HepG2 (cell line): ENCODE data around the gene CRYBA1. TPM values are rescaled to one million over a fixed set of nuclear protein-coding genes. Genes with fewer than 3 reads are reported as not detected.

Experiments
- ATAC-seq: fragments of 200-7000 bp; cut with Tn5 transposase; 3 replicates; pipeline ENCODE4 v1.9.1; 2020; ENCODE audit warnings: mild to moderate bottlenecking, moderate library complexity
- BruUV-seq: library from RNA; stranded (reverse); fragments of 400-500 nt; replicated peaks from 2 replicates; lab custom pipeline; 2021; lab: Mats Ljungman, UMichigan
- CTCF ChIA-PET: fragments of 300-600 bp; formaldehyde crosslinking; extraction: SDS; loops from one replicate; lab custom pipeline; 2021; ENCODE audit warnings: low total read pairs, inconsistent platforms, low intra/inter-chr PET ratio; lab: Yijun Ruan, JAX
- POLR2A ChIA-PET: fragments of 350-600 bp; sonication (Branson Sonifier 250); formaldehyde crosslinking; loops from one replicate; lab custom pipeline; 2020; ENCODE audit warnings: antibody characterized with exemption, inconsistent platforms; lab: Yijun Ruan, JAX
- DNase-seq: peaks from one replicate; pipeline ENCODE4 v3.0.0-alpha.2; 2015; ENCODE audit warnings: low spot score
- FAIRE-seq: peaks from 3 replicates; lab custom pipeline; 2011; peaks lifted over from hg19 to GRCh38; lab: Jason Lieb, UNC
- H2AFZ ChIP-seq: one replicate; pipeline ENCODE4 v1.6.1; 2011; ENCODE audit warnings: low read length, inconsistent platforms
- H3K27ac ChIP-seq: fragments of 300-600 bp; 3 replicates; pipeline ENCODE4 v1.8.0; 2011; ENCODE audit warnings: mixed run types, mild to moderate bottlenecking, mixed read lengths, low read length, inconsistent platforms; ENCODE audit not compliant: insufficient read depth; ENCODE audit errors: extremely low read length
- H3K27me3 ChIP-seq, 2 experiments: fragments of 200-600 bp in 1 of 2; 2 replicates in 1 of 2; 3 replicates in 1 of 2; pipeline versions ENCODE4 v1.6.0 to v1.8.0; 2011; ENCODE audit warnings: low read length in 2 of 2, mild to moderate bottlenecking in 2 of 2, moderate library complexity in 2 of 2, inconsistent platforms in 1 of 2; ENCODE audit not compliant: insufficient read depth in 2 of 2, control insufficient read depth in 1 of 2
- H3K36me3 ChIP-seq, 2 experiments: fragments of 200-600 bp in 1 of 2; replicated peaks in 1 of 2; 2 replicates in 1 of 2; 3 replicates in 1 of 2; pipeline versions ENCODE4 v1.5.1 to v1.8.0; 2011; ENCODE audit warnings: low read length in 2 of 2, inconsistent platforms in 1 of 2; ENCODE audit not compliant: insufficient read depth in 2 of 2, control insufficient read depth in 1 of 2
- H3K4me1 ChIP-seq: 2 replicates; pipeline ENCODE4 v1.5.1; 2012; ENCODE audit warnings: low read length, inconsistent platforms; ENCODE audit not compliant: insufficient read depth
- H3K4me2 ChIP-seq: 2 replicates; pipeline ENCODE4 v1.6.0; 2011; ENCODE audit warnings: low read depth, low read length, inconsistent platforms
- H3K4me3 ChIP-seq, 3 experiments: fragments of 200-600 bp in 1 of 3; sonication (generic), shearing (Covaris generic) in 1 of 3; replicated peaks in 1 of 3; 2 replicates each; pipeline ENCODE4 v1.5.1; 2011 to 2016; ENCODE audit warnings: low read length in 3 of 3, inconsistent platforms in 2 of 3, low read depth in 2 of 3, mild to moderate bottlenecking in 2 of 3, control low read depth in 1 of 3, mixed read lengths in 1 of 3; ENCODE audit not compliant: insufficient read depth in 1 of 3
- H3K79me2 ChIP-seq: one replicate; pipeline ENCODE4 v1.6.1; 2011; ENCODE audit warnings: low read length, inconsistent platforms; ENCODE audit not compliant: insufficient read depth
- H3K9ac ChIP-seq: 2 replicates; pipeline ENCODE4 v1.6.0; 2011; ENCODE audit warnings: mild to moderate bottlenecking, low read depth, low read length, inconsistent platforms; ENCODE audit not compliant: insufficient read depth
- H3K9me3 ChIP-seq: 2 replicates; pipeline ENCODE4 v1.5.1; 2012; ENCODE audit warnings: mild to moderate bottlenecking, low read length
- H4K20me1 ChIP-seq: 2 replicates; pipeline ENCODE4 v1.6.0; 2011; ENCODE audit warnings: inconsistent platforms, mild to moderate bottlenecking, low read length, moderate library complexity; ENCODE audit not compliant: insufficient read depth
- ZNF75D ChIP-seq: sonication (generic); formaldehyde crosslinking; IDR thresholded peaks from 2 replicates; pipeline ENCODE4 v1.8.1; 2023; ENCODE audit warnings: missing genetic modification reagents, mild to moderate bottlenecking, borderline replicate concordance
- WGBS: methylation state at CpG from one replicate; pipeline ENCODE4 v1.1.6; 2017; ENCODE audit warnings: low lambda C conversion rate; 5-methylcytosine and 5-hydroxymethylcytosine counted together
- in situ Hi-C: cut with HindIII; loops from 2 replicates; pipeline ENCODE4 v1.10.0; 2017; ENCODE audit warnings: low pct_unique_long_range_greater_than_20kb; ENCODE audit not compliant: extremely low pct_ligation_motif_present
- intact Hi-C: fragments of 100-400 bp; cut with micrococcal nuclease; formaldehyde crosslinking; loops from one replicate; pipeline ENCODE4 v1.10.0; 2022; ENCODE audit not compliant: unreplicated experiment
- polyA plus RNA-seq, 8 experiments: library from polyadenylated mRNA; depleted of rRNA in 3 of 8; stranded (reverse) in 7 of 8; unstranded in 1 of 8; fragments of >200 nt; fragmentation: Illumina TruSeq in 4 of 8; extraction: Trizol in 4 of 8; gene quantifications; 2 replicates each; pipeline versions ENCODE4 v1.2.1 to v1.2.3, GENCODE V29; 2011 to 2016; ENCODE audit warnings: low read depth in 4 of 8, missing spikeins in 1 of 8, mixed read lengths in 1 of 8; ENCODE audit not compliant: insufficient read depth in 1 of 8
- total RNA-seq, 5 experiments: library from RNA; depleted of rRNA; stranded (reverse); fragments of >200 nt; fragmentation: Illumina TruSeq; extraction: Trizol; gene quantifications; 2 replicates each; pipeline ENCODE4 v1.2.3, GENCODE V29; 2016; ENCODE audit warnings: low read depth in 1 of 5

Gene CRYBA1
- total and polyA plus RNA-seq, 2 of the 13 experiments (the other 11 are each of a cell fraction or from before 2014, with no cell fraction given): not detected

- in situ Hi-C loops (no loop called here), intact Hi-C loops (no loop called here)
- TF ChIP-seq ZNF75D (CRISPR knock-in tag): no peak
- ChIA-PET CTCF (no interaction called here), POLR2A (interaction anchor here (2.1 kb wide), 1 partner anchor 9 kb away, joined by 9 read pairs; the partner anchor contains the start of gene NUFIP2)
- no peak for FAIRE-seq
- no peak for DNase-seq
- no peaks in the 10 kb centered on the region for H4K20me1 ChIP-seq
- H3K36me3 ChIP-seq: no peaks in the 10 kb centered on the region
- WGBS: 61% methylated on average over 3 of the region's 3 CpGs
- no peaks in the 10 kb centered on the region for H3K27me3 ChIP-seq
- no peak overlapping the region for H3K27ac ChIP-seq
- H3K4me1 ChIP-seq: peaks cover 8% of the 10 kb centered on the region
- BruUV-seq: no TSS peak
- H3K4me2 ChIP-seq: no peak overlapping the region
- H3K79me2 ChIP-seq: no peaks in the 10 kb centered on the region
- H2AFZ ChIP-seq: no peak overlapping the region
- H3K4me3 ChIP-seq: no peak overlapping the region
- no peak overlapping the region for H3K9ac ChIP-seq
- H3K9me3 ChIP-seq: no peaks in the 10 kb centered on the region
- no peak for ATAC-seq
These were observed 56.7 kb downstream of the CRYBA1 start for GRCh38 chr17:29303386-29303785.

Other genes with a start within 250 kb of the CRYBA1 start
- not detected in 2 replicates for gene SEZ6, start 240.8 kb upstream of the CRYBA1 start, total RNA-seq (2016; rRNA removed; fragmentation: Illumina TruSeq; extraction: Trizol)
- gene SEZ6, start 240.8 kb upstream of the CRYBA1 start, polyA plus RNA-seq (2011; rRNA removed): 0.01 TPM in 1 of 2 replicates, not detected in the other
- gene PIPOX, start 203.7 kb upstream of the CRYBA1 start, total RNA-seq (2016; rRNA removed; fragmentation: Illumina TruSeq; extraction: Trizol): 87.3 and 118 TPM in 2 replicates
- gene PIPOX, start 203.7 kb upstream of the CRYBA1 start, polyA plus RNA-seq (2011; rRNA removed): 154 and 170 TPM in 2 replicates
- gene MYO18A, start 66.5 kb upstream of the CRYBA1 start, total RNA-seq (2016; rRNA removed; fragmentation: Illumina TruSeq; extraction: Trizol): 21.2 and 24.8 TPM in 2 replicates
- 16.8 and 23.2 TPM in 2 replicates for gene MYO18A, start 66.5 kb upstream of the CRYBA1 start, polyA plus RNA-seq (2011; rRNA removed)
- 30.8 and 51.1 TPM in 2 replicates for gene NUFIP2, start 47.3 kb downstream of the CRYBA1 start, total RNA-seq (2016; rRNA removed; fragmentation: Illumina TruSeq; extraction: Trizol)
- 7.2 and 10.3 TPM in 2 replicates for gene NUFIP2, start 47.3 kb downstream of the CRYBA1 start, polyA plus RNA-seq (2011; rRNA removed)
- gene TAOK1, start 143.5 kb downstream of the CRYBA1 start, total RNA-seq (2016; rRNA removed; fragmentation: Illumina TruSeq; extraction: Trizol): 23.0 and 36.2 TPM in 2 replicates
- 10.3 and 14.1 TPM in 2 replicates for gene TAOK1, start 143.5 kb downstream of the CRYBA1 start, polyA plus RNA-seq (2011; rRNA removed)